K562 (cell line): ENCODE results near the gene NEUROD2. TPM values are rescaled to one million over a fixed set of nuclear protein-coding genes. Genes with fewer than 3 reads are reported as not detected.

ENCODE experiments used
- BCOR ChIP-seq: fragments of 450-650 bp; IDR thresholded peaks from 2 replicates; pipeline ENCODE4 v1.6.1; 2016
- CC2D1A ChIP-seq: fragments of 450-650 bp; IDR thresholded peaks from 2 replicates; pipeline ENCODE4 v1.6.1; 2017; ENCODE audit warnings: mild to moderate bottlenecking
- KAT8 ChIP-seq: fragments of 450-650 bp; IDR thresholded peaks from 2 replicates; pipeline ENCODE4 v1.6.1; 2016; ENCODE audit warnings: low read depth, mild to moderate bottlenecking
- RAD21 ChIP-seq, 2 experiments: fragments of 250-450 bp in 1 of 2; fragments of 450-650 bp in 1 of 2; sonication (Bioruptor Pico) in 1 of 2; formaldehyde crosslinking in 1 of 2; IDR thresholded peaks in 1 of 2; conservative IDR thresholded peaks in 1 of 2; 2 replicates each; pipeline versions ENCODE4 v1.4.0 to v1.8.0; 2020 to 2022; ENCODE audit warnings: mild to moderate bottlenecking in 2 of 2, moderate library complexity in 1 of 2
- polyA plus RNA-seq, 8 experiments: library from polyadenylated mRNA; depleted of rRNA in 4 of 8; stranded (reverse) in 5 of 8; unstranded in 3 of 8; fragments of >200 nt; fragmentation: Nextera tagmentation in 2 of 8; fragmentation: Illumina TruSeq in 1 of 8; extraction: Ambion mirVana in 2 of 8; extraction: Trizol in 1 of 8; gene quantifications; 2 replicates each; pipeline versions ENCODE4 v1.2.1 to v1.2.3, GENCODE V29; 2011 to 2014; ENCODE audit warnings: inconsistent platforms in 1 of 8, missing spikeins in 1 of 8
- total RNA-seq, 7 experiments: library from RNA; depleted of rRNA in 6 of 7; stranded (reverse); fragments of >200 nt in 6 of 7; fragmentation: Illumina TruSeq in 2 of 7; extraction: Trizol in 2 of 7; gene quantifications; 2 replicates each; pipeline versions ENCODE4 v1.2.1 to v1.2.3, GENCODE V29; 2011 to 2021; ENCODE audit warnings: low replicate concordance in 1 of 7
- TF ChIP-seq, protein P1 (sequence below), 2 experiments: fragments of 150-350 bp in 1 of 2; IDR thresholded peaks; 2 replicates each; pipeline ENCODE4 v1.6.1; 2012 to 2016; ENCODE audit warnings: low read depth in 2 of 2, low read length in 2 of 2, mild to moderate bottlenecking in 1 of 2, moderate library complexity in 1 of 2
- TF ChIP-seq, protein P2 (sequence below), 3 experiments: fragments of 200-800 bp in 1 of 3; sonication (Bioruptor generic) in 1 of 3; sonication (generic) in 1 of 3; formaldehyde crosslinking in 1 of 3; IDR thresholded peaks; 2 replicates each; pipeline versions ENCODE4 v1.6.1 to v1.8.0; 2016 to 2022; ENCODE audit warnings: mild to moderate bottlenecking in 2 of 3, missing compliant biosample characterization in 2 of 3, missing genetic modification characterization in 2 of 3, missing genetic modification reagents in 1 of 3

Gene NEUROD2
- total and polyA plus RNA-seq, 9 of the 15 experiments (the other 6 are each of a cell fraction or from before 2014, with no cell fraction given): not detected

DNA sequence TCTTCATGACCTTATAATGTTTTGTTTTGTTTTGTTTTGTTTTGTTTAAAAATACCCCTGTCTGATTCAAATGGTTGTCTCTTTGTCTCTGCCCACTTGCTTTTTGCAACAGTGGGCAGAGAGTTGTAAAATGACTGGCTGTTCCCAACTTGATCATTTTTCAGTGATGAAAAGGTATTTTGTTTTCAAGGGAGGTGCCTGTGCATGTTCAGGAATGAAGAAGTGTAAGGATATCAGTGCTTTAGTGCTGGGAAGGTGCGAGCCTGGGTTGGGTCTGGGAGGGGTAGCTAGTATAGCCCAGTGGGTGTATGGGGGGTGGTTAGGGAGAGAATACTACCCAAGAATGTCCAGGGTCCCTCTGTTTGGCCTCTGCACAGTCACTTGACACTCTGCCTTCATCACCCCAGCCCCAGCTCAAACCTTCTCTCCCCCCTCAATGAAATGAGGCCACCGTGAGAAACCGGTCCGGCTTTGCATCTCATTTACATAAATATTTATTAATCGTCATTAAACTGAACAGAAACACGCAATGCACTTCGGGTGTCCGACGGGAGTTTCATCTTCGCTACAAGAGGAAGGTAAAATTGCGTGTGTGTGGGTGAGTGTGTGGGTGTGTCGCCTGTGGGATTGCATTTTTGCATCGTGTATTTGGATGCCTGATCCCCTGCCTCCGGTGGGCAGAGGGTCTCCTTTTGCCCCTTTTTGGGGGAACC, 4.3 kb downstream of the NEUROD2 start (continued):
- TF ChIP-seq KAT8 (no peak), RAD21 (CRISPR knock-in tag; conservative IDR thresholded peaks at IDR 0.05 in 1 of 2, IDR thresholded peaks at IDR 0.05 in 1 of 2) (no peak), BCOR (no peak), CC2D1A (no peak)
- TF ChIP-seq, protein P1, sequence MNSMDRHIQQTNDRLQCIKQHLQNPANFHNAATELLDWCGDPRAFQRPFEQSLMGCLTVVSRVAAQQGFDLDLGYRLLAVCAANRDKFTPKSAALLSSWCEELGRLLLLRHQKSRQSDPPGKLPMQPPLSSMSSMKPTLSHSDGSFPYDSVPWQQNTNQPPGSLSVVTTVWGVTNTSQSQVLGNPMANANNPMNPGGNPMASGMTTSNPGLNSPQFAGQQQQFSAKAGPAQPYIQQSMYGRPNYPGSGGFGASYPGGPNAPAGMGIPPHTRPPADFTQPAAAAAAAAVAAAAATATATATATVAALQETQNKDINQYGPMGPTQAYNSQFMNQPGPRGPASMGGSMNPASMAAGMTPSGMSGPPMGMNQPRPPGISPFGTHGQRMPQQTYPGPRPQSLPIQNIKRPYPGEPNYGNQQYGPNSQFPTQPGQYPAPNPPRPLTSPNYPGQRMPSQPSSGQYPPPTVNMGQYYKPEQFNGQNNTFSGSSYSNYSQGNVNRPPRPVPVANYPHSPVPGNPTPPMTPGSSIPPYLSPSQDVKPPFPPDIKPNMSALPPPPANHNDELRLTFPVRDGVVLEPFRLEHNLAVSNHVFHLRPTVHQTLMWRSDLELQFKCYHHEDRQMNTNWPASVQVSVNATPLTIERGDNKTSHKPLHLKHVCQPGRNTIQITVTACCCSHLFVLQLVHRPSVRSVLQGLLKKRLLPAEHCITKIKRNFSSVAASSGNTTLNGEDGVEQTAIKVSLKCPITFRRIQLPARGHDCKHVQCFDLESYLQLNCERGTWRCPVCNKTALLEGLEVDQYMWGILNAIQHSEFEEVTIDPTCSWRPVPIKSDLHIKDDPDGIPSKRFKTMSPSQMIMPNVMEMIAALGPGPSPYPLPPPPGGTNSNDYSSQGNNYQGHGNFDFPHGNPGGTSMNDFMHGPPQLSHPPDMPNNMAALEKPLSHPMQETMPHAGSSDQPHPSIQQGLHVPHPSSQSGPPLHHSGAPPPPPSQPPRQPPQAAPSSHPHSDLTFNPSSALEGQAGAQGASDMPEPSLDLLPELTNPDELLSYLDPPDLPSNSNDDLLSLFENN (IDR thresholded peaks at IDR 0.05; ENCODE audit: low read depth in 2 of 2, low read length in 2 of 2): no peak
- TF ChIP-seq, protein P2, sequence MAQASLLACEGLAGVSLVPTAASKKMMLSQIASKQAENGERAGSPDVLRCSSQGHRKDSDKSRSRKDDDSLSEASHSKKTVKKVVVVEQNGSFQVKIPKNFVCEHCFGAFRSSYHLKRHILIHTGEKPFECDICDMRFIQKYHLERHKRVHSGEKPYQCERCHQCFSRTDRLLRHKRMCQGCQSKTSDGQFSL (CRISPR knock-in tag; IDR thresholded peaks at IDR 0.05): no peak
- TF ChIP-seq, protein P2 (tag; IDR thresholded peaks at IDR 0.05): no peak
- TF ChIP-seq, all 486 proteins: peak for 0
